ENCODE data around the gene CPLANE2.
A peak's percentile ranks its signal among the peaks of the same experiment; 100 is the strongest.
"Not testable (repeated sequence)": the region's sequence is repeated elsewhere in the genome, so short reads cannot be mapped to it uniquely, and the experiment has no call there.

Gene CPLANE2

DNA sequence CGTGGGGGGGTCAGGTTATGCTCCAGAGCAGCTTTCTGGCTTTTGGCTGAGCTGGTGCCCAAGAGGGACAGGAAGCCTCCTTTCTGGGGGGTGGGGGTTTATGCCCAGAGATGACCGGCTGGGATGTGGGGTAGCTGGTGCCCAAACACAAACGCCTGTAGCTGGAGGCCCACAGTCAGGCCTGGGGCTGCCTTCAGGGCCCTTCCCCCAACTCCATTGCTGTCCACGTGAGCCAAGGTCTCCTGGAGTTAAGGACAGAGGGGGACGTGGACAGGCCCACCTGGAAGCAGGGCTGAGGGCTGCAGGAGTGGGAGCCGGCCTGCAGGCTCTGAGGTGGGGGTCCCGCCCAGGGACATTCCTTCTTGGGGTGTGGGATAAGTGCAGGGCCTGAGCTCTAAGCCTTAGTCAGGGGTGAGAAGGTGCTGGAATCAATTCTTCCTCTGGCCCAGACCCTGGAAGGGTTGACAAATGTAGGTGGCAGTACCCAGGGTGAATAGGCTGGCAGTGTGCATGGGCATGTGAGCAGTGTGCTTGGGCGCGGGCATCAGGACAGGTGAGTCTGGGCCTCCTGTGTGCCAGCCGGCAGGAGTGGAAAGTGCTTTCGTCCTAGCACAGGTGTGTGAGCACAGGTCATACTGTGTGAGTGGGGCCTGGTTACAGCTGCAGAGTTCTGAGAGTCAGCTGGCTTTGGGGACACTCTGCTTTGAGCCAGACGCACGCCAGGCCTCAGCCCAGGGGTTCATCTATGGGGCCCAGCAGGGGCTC is 6.8 kb downstream of the CPLANE2 start:
- DNase-seq = no peak

DNA sequence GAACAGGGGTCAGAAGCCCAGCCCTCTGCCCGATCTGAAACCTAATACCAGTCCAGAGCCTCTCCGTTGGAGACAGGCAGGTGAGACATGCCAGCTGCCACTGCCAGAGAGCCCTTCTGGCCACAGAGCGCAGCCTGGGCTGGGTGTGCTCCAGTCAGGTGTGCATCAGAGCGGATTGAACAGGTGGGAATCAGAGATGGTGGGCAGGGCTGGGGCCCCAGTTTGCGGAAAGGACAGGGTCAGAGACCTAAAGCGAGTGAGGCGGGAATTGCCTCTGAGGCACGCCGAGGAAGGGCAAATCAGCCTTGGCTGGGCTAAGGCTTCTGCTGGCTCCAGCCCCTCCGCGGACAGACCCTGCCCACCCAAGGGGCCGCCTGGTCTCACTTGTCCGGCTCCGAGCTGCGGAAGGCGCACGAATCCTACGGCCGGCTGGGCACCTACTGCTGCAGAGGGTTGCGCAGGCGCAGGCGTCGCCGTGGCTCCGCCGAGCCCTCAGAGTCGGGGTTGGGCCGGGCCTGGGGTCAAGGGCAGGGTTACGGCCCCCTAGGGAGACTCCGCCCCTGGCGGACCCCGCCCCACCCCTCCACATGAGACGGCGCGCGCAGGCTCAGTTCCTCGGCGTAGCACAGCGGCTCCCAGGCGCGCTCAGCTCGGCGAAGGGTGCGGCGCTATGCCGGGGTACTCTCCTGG is 10.3 kb downstream of the CPLANE2 start:
- DNase-seq = no peak

DNA sequence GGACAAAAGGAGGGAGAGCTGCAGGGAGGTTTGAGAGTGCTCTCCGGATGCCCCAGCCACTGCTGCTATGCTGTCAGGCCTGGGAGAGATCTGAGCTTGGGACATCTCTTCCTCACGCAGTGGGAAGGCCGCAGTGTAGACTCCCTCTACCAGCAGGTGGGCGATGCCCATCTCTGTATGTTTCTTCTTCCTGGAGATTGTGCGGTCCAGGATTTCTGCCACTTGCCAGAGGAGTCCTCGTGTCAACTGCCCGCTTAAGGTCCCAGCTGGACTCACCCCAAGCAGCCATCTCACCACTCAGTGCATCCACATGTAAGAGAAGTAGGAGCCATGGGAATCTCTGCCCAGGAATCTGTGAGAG is 10.9 kb downstream of the CPLANE2 start:
- no peak for DNase-seq

DNA sequence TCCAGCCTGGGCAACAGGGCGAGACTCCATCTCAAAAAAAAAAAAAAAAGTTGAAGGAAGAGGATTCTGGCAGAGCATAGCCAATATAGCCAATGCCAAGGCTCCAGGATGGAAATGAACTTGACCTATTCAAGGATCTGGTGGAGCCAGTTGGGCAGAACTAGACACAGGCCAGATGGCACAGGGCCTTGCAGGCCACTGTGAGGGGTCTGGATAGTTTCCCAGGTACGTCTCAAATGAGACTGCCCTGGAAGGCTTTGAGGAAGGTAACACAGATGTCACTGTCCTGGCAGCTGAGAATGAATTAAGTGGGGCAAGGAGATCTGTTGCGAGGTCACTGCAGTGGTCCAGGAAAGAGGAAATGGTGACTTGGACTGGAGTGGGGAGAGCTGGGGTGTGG is 12.5 kb downstream of the CPLANE2 start:
- no peak for DNase-seq

DNA sequence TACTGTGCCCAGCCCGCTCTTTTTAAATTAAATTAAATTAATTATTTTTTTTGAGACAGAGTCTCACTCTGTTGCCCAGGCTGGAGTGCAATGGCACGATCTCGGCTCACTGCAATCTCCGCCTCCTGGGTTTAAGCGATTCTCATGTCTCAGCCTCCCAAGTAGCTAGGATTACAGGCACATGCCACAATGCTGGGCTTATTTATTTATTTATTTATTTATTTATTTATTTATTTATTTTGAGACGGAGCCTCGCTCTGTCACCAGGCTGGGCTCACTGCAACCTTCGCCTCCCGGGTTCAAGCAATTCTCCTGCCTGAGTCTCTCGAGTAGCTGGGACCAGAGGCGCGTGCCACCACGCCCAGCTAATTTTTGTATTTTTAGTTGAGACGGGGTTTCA is 14.3 kb downstream of the CPLANE2 start:
- not testable (repeated sequence) for DNase-seq

DNA sequence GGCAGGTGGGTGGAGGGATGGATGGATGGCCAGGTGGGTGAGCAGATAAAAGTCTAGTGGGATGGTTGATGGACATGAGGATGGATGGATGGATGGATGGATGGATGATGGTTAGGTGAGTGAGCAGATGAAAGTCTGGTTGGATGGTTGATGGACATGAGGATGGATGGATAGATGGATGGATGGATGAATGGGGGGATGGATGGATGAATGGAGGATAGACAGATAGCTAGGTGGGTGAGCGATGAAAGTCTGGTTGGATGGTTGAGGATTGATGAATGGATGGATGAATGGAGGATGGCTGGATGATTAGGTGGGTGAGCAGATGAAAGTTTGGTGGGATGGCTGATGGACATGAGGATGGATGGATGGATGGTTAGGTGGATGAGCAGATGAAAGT is 15.5 kb downstream of the CPLANE2 start:
- DNase-seq = no peak

DNA sequence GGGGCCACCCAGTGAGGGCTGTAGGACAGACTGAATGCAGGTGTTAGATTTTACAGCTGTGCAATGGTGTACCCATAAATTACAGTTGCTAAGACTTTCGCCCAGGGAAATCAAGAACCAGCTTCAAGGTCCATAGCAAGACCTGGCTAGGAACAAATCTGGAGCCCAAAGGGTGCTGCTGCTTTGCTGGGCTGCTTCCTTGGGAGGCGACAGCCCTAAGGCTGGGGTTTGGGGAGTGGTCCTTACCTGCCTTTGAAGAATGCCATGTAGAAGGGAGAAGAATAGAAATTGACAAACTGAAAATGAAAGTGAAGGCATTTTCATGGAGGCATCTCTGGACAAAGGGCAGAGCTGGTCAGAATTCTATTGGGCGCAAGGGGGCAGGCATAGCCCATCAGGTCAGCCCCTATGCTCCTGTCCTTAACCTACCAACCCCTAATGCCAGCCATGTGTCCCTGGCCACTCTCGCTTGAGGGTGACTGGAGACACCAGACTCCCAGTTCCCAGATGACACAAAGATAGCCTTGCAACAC is 16.9 kb downstream of the CPLANE2 start:
- no peak for DNase-seq

DNA sequence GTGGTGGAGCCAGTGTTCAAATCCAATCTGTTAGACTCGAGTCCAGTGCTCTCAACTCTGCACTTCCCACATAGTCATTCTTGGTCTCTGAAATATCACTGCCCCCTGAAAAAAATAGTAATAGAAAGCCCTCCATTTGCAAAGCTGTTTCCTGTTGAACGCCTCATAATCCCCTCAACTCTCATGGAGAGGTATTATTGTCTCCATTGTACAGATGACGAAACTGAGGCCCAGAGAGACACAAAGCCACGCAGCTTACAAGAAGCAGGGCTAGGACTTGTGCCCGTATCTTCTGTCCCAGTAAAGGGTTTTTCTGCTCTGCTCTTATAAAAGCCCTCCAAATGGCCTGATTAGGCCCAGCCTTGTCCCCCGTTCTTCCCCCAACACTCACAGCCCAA is 18.3 kb downstream of the CPLANE2 start:
- no peak for DNase-seq

DNA sequence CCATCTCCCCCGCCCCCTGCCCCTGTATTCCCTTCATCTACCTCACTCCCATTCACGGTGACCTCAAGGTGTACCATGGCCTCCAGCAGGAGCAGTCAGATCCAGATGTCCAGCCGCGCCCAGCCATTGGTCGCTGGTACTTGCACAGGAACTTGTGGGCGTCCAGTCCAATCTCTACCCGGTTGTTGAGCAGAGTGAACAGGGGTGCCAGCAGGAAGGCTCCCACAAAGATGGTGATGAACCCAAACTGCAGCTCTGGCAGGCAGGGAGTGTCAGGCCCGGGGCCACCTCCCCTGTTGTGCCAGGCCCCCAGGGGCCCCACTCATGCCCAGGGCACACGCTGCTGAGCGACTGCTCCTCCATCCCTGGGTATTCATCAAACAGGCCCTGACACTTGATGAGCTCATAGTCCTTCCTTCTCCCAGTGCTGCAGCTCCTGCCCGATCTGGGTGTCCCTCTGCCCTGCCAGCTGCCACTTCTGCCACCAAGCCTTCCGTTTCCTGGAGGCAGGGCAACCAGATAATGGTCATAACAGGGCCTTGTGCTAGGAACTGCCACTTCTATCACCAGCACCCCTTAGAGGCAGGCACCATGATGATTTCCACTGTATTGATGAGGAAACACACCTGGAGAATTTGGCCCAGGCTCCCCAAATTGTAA is 18.8 kb downstream of the CPLANE2 start:
- DNase-seq = no peak

DNA sequence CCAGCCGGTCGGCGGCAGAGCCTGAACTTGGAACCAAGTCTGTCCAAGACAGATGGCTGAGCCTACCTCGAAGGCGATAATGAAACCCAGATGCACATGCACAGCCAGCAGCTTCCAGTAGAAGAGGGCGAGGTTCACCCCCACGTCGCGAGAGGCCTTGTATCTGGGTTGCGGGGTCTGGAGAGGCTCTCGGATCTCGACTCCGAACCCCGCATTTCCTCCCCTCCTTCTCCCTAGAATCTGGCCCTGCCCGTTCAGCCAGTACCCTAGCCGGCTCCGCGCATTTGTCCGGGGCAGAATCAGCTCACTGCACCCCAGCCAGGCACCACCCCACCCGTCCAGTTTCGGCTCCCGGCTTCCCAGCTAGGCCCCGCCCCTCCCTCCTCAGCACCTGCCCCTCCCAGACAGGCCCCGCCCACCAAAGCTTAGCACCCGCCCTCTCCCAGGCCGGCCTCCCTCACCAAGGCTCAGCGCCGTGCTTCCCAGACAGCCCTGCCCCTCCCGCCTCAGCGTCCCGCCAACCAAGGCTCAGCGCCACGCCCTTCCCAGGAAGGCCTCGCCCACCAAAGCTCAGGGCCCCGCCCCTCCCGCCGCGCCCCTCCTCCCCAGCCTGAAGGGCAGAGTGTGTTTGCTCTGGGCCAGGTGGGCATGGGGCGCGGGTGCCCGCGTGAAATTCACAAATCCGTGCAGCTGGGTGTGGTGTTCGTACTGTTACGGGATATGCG is 19.8 kb downstream of the CPLANE2 start:
- DNase-seq = peak; percentile 94

DNA sequence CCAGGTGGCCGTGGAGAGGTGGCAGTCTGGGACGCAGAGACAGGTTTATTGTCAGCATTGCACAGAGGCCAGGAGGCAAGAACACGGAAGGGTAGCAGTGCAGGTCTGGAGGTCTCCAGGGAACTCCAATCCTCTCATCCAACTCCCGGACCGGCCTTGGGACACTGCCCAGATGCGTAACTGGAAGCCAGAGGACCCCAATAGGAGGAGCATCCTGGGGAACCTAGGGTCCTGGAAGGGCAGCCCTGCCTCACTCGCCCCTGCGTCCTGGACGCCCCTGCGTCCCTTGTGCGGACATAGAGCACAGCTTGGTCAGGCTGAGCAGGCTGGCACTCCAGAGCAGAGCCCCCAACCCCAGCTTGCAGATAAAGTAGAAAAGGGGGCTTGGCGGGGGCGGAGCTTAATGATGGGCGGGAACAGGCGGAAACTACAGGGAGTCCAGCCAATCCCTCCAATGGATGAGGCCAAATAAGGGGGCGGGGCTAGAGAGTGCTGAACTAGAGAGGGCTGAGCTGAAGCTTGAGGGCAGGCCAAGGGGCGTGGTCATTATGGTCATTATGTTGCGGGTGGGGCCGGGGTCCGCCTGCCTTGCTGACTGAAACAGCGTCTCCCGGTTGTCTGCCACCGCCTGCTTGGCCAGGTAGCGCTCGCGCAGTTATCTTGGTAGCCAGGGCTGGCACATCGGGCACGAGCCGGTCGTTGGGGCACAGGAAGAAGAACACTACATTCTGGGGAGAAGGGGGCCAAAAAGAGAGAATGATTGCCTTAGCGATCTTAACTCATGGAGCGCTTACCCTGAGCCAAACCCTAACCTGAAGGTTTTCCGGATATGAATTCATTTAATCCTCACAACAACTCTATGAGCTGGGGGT is 20.9 kb downstream of the CPLANE2 start:
- peak; percentile 92 for DNase-seq

DNA sequence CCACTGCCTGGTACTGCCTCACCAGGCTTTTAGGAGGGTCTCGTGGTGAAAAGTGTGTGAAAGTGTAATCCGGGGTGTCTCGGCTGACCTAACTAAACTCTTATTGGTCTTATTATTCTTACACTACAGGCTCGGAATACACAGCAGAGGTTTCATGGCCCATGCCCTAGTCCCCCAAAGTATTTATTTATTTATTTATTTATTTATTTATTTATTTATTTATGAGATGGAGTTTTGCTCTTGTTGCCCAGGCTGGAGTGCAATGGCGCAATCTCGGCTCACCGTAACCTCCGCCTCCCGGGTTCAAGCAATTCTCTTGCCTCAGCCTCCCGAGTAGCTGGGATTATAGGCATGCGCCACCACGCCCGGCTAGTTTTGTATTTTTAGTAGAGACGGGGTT is 21.7 kb downstream of the CPLANE2 start:
- DNase-seq = not testable (repeated sequence)

DNA sequence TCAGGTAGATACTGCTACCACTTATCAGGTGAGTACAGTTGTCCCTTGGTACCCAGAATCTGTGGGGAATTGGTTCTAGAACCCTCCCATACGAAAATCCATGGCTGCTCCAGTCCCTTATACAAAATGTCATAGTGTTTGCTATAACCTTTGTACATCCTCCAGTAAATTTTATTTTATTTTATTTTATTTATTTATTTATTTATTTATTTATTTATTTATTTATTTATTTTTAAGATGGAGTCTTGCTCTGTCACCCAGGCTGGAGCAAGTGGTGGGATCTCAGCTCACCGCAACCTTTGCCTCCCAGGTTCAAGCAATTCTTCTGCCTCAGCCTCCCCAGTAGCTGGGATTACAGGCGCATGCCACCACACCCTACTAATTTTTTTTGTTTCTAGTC is 23.4 kb downstream of the CPLANE2 start:
- not testable (repeated sequence) for DNase-seq

DNA sequence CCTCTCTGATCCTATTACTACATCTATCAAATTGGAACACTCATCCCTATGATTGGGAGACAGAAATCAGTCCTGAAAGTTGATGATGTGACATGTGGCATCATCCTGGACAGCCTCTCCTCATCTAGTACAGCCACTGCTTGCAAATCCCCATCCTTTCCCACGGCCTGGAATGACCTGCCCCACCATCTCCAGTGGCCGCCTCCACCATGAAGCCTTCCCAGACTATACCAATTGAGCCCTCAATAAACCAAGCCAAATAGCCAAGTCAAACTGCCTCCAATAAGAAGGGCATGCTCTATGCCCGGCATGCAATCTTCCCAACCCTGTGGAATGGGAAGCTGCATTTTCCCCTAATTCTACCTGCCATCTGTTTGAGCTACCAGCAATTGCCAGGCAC is 24.0 kb downstream of the CPLANE2 start:
- DNase-seq = no peak

DNA sequence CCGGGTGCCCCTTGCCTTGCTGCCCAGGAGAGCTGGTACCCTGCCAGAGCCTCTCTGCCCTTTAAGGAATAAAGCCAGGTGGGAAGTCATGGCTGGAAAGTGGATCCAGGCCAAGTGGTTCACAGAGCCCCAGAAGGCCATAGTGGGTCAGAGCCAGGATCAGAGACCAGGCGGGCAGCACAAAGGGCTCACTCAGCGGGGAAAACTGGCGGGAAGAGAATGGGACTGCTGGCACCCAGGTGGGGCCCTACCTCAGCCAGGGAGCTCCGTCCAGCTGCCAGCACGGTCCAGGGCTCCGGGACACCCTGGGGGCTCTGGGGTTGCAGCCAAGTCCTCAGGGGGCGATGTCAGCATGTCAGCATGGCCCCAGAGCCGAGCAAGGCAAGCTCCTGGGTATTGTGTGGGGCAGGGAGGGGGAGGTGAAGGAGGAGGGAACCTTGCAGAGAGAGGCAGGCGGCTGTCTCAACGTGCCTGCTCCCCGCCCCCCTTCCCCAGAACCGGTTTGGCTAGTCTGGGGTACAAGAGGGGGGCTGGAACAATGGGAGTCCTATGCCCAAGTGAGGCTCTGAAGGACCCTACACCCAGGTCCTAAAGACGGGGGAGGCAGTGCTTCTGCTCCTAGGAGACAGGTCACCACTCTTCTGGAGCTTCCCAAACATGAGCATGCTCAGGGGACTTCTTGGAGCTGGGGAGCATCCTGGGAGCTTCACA is 24.6 kb downstream of the CPLANE2 start, which contains the start of gene ARHGEF19:
TSS of gene ARHGEF19 (minus strand) at position 402 of the 711 bp plus-strand sequence. CDS start 3,598 bp downstream, outside the sequence.
- peak; percentile 92 for DNase-seq

DNA sequence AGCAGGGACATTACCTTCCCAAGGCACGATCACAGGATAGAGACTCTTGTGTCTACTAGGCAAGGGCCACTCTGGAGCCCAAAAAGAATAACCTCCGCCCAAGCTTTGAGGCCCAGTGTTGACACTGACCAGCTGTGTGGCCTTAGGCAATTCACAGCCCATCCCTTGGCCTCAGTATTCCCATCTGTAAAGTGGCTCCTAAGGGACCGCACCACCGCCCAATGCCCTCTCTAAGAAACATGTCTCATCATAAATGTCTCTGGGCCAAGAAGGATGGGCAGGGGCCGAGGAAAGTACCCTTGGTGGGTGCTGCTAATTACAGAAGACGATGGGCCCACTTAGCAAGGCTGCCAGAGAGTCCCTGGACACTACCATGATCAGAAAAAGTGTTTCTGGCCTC is 25.2 kb downstream of the CPLANE2 start:
- no peak for DNase-seq

DNA sequence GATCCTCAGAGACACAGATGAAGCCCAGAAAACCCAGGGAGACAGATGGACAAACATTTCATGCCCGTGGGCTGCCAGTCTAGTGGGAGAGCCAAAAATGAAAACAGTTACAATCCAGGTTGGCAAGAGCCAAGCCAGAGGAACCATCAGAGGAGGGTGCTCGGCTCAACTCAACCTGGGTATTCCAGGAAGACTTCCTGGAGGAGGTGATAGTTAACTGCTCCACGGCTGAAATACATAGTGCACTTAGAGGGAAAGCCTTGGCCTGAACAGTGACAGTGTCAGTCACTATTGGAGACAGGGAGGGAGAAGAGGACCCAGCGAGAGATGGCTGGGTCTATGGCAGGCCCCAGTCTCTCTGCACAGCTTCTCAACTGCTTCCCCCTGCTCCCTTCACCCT is 26.4 kb downstream of the CPLANE2 start:
- no peak for DNase-seq

DNA sequence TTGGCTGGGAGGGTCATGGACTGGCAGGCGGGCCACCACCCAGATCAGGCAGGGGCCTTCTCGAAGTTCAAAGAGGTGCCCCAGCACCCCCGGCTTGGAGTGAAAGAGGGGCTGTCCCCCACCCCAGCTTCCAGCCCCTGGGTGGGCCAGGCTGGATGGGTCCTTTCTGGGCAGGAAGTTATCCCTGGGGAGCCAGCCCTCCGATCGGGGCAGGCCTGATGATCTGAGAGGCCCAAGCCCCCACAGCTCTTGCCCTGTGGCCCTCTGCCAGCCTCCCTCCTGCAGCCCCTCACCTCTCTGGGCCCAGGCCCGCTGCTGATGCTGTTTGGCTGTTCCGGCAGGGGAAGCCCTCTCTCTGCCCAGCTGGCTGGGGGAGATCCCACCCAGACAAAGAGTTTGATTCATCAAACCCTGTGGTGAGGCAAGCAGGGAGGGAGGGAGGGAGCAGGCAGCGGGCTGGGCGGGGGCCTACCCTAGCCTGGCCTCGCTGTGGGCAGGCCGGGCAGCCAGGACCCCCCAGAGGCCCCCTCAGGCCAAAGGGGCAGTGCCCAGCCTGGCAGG is 27.1 kb downstream of the CPLANE2 start:
- DNase-seq = no peak

DNA sequence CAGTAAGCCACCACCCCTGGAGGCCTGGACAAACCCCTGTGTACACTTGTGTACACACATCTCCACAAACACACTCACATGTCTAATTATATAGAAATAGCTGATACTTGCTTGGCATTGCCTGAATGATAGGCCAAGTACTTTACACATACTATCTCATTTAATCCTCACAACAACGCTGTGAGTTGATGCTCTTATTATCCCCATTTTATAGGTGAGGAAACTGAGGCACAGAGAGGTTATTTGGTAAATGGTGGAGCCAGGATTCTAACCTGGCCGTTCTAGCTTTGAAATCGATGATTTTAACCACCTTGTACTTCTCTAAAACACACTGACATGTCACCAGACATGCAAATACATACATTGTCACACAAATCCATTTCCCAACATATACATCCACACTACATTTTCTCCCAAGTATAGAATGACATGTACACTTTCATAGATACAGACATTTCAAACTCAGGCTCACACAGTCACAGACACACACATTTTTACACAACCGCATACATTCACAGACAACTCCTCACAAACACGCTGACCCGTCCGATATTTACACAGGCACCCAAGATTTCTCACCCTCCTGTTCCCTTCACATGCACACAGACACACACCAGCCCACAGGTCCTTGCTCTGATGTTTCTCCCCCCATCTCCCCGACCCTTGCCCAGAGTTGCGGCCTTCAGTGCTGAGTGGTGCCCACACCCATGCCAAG is 27.7 kb downstream of the CPLANE2 start:
- DNase-seq = no peak

DNA sequence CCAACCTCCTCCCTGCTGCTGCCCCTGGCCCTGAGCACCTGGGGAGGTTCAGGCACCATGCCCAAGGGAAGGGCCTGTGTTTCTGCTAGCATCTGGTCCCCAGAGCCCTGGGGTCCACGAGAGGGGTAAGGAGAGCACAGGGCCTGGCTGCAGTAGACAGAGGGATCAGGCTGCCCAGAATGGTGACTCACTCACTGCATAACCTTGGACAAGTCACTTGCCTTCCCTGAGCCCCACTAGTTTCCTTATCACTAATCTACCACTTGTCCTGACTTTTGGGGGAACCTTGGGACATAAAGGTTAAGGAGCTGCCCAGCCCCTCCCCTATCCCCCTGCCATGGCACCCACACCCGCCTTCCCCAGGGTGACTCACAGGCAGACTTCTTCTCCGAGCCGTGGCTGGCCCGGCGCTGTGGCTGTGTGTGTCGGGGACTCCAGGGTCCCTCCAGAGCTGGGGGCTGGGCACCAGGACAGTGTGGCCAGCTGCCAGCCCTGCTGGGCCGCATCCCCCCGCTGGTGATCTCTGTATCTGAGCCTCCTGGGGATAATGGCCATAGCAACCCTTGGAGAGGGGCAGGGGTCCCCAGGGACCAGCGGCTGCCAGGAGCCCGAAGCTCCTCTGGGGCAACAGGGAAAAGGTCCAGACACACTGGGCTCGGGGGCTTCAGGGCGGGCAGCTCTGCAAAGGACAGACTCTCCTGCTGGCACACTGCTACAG is 28.6 kb downstream of the CPLANE2 start:
- DNase-seq = peak; percentile 60
